C4-2B (cell line): Measurements from ENCODE around the gene EIF4E1B.
"Not testable (repeated sequence)": the region's sequence is repeated elsewhere in the genome, so short reads cannot be mapped to it uniquely, and the experiment has no call there.

Experiments
- H3K27ac ChIP-seq: fragments of 450-650 bp; 2 replicates; pipeline ENCODE4 v1.5.1; 2017
- CTCF ChIP-seq: fragments of 450-650 bp; conservative IDR thresholded peaks from 2 replicates; pipeline ENCODE4 v1.5.1; 2017; ENCODE audit warnings: mild to moderate bottlenecking
- ZFX ChIP-seq: fragments of 450-650 bp; IDR thresholded peaks from 2 replicates; pipeline ENCODE4 v1.6.1; 2017

The EIF4E1B gene

GRCh38 chr5:176596689-176597416, 33.6 kb upstream of the EIF4E1B start:
- no peak overlapping the region for H3K27ac ChIP-seq
- TF ChIP-seq CTCF (no peak), ZFX (no peak)

- TF ChIP-seq CTCF (no peak), ZFX (no peak)
- H3K27ac ChIP-seq: no peak overlapping the region
Observed at GRCh38 chr5:176597417-176598389, 32.8 kb upstream of the EIF4E1B start.

GRCh38 chr5:176599749-176600430, 30.6 kb upstream of the EIF4E1B start:
- not testable (repeated sequence) for H3K27ac ChIP-seq

GRCh38 chr5:176601901-176602482, 28.5 kb upstream of the EIF4E1B start:
- no peak for TF ChIP-seq ZFX
- TF ChIP-seq CTCF: no peak
- H3K27ac ChIP-seq: no peak overlapping the region

GRCh38 chr5:176603091-176603490, 27.4 kb upstream of the EIF4E1B start:
- no peak overlapping the region for H3K27ac ChIP-seq
- TF ChIP-seq CTCF: no peak
- TF ChIP-seq ZFX: no peak

- TF ChIP-seq ZFX: no peak
- no peak for TF ChIP-seq CTCF
Observed at GRCh38 chr5:176606032-176606431, 24.4 kb upstream of the EIF4E1B start.

GRCh38 chr5:176606875-176607274, 23.6 kb upstream of the EIF4E1B start:
- no peak overlapping the region for H3K27ac ChIP-seq
- TF ChIP-seq ZFX (no peak), CTCF (no peak)

More at GRCh38 chr5:176606032-176606431, 24.4 kb upstream of the EIF4E1B start:
- H3K27ac ChIP-seq: no peak overlapping the region
